Measurements from ENCODE around the gene TP53AIP1. TPM values are rescaled to one million over a fixed set of nuclear protein-coding genes. Genes with fewer than 3 reads are reported as not detected.

The TP53AIP1 gene
- total RNA-seq, 2 donors from 2014 or later: not detected

Other genes starting within 250 kb of the TP53AIP1 start
- gene FLI1, start 248.8 kb downstream of the TP53AIP1 start, total RNA-seq: 100 to 1,000 TPM; 113 to 117 TPM
- under 1 TPM; 0.22 to 0.70 TPM for gene KCNJ1, start 75.6 kb downstream of the TP53AIP1 start, total RNA-seq
- gene KCNJ5, start 51.5 kb downstream of the TP53AIP1 start, total RNA-seq: not detected
- gene ARHGAP32, start 249.5 kb upstream of the TP53AIP1 start, total RNA-seq: 1 to 10 TPM; 3.2 to 9.4 TPM

Data from T-helper 17 cell (primary cell).